ENCODE data around the gene CAMK4.

Gene CAMK4

DNA sequence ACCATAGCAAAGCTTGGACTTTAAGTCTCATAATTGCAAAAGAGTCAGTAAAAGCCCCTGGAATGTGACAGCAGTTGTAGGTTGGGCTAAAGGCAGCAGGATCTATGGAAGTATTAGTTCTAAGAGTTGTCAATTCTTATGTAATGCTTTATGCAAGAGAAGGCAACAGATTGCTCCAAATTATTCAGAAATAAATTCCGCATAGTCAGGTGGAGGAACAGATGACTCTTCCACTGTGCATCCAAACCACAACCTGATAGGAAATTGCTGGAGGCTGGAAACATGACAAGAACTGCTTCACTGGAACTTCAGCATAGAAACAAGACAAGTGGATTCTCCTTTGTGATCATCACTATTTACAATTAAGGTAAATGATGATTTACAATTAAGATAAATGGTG is 187.1 kb downstream of the CAMK4 start:
- DNase-seq (ENCODE audit: extremely low read depth in 1 of 2, low read depth in 1 of 2), result no peak

DNA sequence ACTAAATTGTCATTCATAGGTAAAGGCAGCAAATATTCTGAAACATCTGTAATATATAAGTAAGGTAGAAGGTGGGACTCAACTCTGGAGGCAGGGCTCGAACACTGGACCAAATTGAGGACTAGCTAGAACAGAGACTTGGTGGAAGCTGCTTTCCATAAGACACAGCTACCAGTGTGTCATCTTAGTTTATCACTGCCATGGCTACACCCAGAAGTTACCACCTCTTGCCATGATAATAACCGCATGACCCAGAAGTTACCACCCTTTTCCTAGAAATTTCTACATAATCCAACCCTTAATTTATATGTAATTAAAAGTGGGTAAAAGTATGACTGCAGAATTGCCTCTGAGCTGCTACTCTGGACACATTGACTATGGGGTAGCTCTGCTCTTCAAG is 188.4 kb downstream of the CAMK4 start:
- DNase-seq (ENCODE audit: extremely low read depth in 1 of 2, low read depth in 1 of 2), result no peak

DNA sequence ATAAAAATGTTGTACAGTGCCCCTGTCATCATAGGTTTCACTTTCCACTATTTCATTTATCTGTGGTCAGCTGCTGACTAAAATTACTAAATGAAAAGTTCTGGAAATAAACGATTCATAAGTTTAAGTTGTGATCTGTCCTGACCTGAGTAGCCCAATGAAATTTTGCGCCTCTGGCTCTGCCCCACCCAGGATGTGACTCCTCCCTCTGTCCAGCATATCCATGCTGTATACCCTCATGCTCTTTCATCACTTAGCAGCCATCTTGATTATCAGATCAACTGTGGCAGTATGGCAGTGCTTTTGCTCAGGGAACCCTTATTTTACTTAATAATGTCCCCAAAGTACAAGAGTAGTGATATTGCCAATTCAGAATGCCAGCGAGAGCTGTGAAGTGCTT is 190.9 kb downstream of the CAMK4 start:
- no peak for DNase-seq (ENCODE audit: extremely low read depth in 1 of 2, low read depth in 1 of 2)

DNA sequence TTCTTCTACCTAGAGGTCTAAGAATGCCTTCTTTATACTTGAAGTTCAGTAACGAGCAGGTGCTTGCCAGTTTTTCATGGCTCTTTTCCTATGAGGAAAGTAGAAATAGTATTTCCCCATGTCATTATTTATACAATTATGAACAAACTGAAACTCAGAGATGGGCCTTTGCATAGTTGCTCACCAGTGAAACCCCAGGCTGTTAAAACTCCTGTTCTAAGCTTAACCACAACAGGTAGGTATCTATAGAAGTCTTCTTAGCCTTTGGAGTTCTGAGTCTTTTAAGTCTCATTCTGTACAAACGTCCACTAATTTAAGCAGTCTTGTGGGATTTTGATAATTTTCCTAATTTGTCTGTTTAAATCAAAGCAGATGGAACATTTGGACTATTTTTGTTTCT is 198.1 kb downstream of the CAMK4 start:
- DNase-seq (ENCODE audit: extremely low read depth in 1 of 2, low read depth in 1 of 2), result no peak

DNA sequence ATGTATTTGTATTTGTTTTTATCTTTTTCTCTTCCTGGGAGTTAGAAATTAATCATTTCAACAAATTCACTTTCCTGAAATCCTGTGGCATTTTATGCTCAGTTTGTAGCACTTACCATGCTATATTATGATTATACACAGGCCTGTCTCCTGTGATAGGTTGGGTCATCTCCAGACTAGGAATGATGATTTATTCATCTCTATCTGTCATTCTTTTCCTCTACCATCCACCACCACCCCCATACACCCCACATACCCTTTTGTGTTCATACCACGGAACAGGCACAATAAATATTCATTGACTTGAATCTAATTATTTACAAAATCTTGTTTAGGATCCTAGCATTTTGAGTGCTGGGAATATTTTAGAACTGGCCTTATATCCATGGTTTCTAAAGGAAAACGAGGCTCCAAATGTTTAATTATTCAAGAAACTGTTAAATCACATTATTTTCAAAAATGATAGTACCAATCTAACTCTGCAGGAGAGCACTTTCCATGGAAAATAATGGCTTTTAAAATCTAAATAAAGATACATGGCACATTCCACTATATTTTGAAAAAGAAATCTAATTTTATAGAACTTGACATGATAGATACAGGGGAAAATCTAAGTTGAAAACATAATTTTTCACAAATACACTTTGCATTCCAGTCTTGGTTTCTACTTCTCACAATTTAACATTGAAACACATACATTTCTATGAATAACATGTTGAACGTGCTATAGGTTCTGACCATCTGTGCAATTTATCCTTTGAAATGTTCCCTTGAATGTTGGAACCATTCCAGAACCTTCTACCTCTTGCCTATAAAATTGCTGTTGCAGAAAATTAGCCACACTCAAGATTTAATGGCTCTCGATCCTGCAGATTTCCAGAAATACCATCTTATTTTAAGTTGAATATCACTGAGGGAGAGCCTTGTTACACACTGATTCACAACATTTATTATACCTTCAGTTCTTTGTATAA is 198.8 kb downstream of the CAMK4 start:
- no peak for DNase-seq (ENCODE audit: extremely low read depth in 1 of 2, low read depth in 1 of 2)

DNA sequence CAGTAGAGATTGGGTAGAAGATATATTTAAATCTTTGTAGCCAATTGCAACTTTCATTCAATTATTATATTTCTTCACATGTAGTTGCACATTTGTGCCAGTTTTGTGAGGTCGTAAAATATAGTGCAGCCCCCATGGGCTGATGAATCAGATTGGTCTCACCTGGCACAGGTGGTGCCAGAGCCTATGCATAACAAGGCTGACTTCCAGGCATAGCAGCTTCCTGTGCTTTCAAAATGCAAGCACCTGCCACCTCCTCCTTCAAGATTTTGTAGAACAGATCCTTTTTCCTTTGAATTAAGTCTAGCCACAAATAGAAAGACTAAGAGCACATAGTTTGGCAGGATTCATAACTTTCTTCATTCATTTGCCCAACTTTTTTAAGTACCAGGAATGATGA is 201.0 kb downstream of the CAMK4 start:
- no peak for DNase-seq (ENCODE audit: extremely low read depth in 1 of 2, low read depth in 1 of 2)

DNA sequence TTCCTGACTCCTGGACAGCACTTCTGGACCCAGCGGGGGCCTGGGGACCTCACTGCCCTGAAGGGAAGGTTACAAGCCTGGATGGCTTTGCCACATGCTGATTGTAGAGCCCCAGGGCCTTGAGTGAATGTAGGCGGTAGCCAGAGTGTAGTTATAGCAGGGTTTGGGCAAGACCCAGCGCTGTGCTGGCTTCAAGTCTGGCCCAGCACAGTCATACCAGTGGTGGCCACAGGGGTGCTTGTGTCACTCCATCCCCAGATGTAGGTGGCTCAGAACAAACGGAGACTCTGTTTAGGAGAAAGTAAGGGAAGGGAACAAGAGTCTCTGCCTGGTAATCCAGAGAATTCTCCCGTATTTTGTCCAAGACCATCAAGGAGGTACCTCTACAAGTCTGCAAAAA is 203.6 kb downstream of the CAMK4 start:
- no peak for DNase-seq (ENCODE audit: extremely low read depth in 1 of 2, low read depth in 1 of 2)

DNA sequence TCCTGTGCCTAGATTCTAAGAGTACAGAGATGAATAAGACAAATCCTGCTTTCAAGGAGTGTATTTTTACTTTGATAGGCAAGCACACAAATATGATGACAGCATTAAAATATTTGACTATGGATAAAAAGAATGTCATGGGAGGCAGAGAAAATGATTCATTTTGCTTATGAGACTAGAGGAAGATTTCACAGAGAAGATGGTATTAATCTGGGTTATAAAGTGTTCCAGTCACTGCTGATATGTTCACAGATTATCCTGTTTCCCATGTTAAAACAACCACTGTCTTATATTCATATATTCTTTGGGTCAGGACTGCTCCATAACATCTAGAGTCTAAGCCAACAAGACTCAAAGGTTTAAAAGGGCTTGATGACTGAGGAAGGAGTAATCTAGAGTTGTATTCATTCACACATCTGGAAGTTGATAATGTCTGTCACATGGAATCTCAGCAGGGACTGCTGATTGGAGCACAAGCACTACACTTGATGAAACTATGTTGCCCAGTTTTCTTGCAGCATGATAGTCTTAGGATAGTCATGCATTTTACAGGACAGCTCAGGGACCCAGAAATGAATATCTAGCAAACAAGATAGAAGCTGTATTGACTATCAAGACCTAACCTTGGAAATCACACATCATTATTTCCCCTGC is 208.8 kb downstream of the CAMK4 start:
- no peak for DNase-seq (ENCODE audit: extremely low read depth in 1 of 2, low read depth in 1 of 2)

DNA sequence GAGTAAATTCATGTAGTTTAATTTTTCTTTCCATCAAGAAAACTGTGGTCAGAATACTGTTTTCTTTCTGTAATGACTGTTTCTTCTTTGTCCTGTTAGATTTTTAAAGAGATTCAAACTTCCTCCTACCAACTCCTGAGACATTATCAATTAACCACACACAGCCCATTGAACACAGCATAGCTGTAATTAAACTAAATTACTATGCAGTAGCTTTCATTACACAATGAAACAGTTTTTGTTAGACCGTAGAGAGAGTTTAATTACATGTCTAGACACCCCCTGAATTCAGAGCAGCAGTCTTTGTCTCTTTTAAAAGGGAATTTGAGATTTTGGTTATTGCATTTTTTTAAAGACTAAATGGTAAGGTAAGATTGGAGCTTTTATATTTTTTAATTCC is 210.6 kb downstream of the CAMK4 start:
- no peak for DNase-seq (ENCODE audit: extremely low read depth in 1 of 2, low read depth in 1 of 2)

DNA sequence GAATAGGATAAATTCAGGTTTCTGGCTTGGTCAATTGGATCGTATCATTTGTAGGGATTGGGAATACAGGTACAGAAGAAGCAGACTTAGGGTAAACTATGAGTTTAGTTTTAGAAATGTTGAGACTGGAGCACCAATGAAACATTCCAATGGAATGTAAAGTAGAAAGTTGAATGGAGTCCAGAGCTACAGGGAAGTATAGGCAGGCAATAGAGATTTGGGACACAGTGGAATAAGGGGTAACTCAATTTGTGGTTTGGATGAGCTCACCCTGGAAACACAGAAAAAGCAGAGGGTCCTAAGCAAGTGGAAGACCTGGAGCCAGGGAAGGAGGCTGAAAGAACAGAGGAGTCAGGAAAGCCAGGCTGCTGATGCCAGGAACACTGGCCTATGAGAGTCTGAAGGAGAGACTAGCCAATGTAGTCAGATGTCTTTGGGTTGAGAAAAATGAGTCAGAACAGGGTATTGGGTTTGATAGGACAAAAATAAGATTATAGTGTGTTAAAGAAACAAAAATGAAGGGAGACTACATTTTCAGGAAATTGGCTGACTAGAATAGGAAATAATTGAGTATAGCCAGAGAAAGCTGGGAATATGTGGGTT is 215.4 kb downstream of the CAMK4 start:
- no peak for DNase-seq (ENCODE audit: extremely low read depth in 1 of 2, low read depth in 1 of 2)

DNA sequence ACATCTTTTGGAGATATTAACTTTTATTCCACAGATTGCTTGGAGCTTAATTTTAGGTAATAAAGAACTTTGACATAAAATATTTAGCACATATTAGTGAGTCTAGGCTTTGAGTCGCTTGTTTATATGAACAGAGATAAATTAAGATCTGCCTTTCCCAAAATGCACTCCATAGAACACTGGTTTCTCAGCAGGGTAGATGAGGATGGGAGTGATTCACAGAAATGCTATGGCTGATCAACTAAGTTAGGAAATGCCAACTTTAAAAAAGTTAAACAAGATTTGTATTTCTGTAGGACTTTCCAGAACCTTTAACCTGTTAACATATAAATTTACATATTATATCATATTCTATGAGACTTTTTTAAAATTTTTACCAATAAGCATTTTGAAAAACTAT is 222.9 kb downstream of the CAMK4 start:
- no peak for DNase-seq (ENCODE audit: extremely low read depth in 1 of 2, low read depth in 1 of 2)

DNA sequence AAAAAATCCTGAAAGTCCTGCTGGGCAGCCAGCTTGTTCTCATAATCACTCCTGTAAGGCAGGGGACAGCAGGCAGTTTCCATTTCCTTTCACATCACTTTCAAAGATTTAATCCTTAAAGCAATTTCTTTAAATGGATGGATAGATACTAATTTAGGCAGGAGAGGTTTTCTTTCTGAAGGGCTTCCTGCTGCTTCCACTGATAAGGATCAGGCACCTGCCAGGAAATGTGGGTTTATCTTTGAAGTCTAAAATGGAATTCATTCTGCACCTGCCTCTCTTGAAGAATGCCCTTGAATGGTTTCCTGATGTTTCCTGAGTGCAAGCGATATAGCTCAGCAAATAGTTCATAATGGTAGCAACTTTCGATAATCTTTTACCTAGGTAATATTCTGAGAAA is 223.6 kb downstream of the CAMK4 start:
- DNase-seq (ENCODE audit: extremely low read depth in 1 of 2, low read depth in 1 of 2), result no peak

DNA sequence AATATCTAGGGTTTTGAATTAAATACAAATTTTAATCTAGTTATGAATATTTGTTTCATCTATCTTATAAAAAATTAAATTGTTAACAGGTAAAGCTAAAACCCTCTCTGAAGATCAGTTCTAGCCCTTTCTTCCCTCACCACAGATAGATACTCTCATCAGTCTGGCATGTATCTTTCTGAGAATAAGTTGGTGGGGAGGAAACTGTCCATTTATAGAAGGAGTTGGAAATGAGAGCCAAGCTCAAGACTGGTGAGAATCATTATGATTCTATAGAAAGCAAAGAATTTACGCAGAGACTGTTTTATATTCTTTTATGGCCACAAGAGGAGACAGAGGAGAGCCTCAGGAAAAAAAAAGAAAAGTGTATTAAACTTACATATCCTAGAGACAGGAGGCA is 229.1 kb downstream of the CAMK4 start:
- no peak for DNase-seq (ENCODE audit: extremely low read depth in 1 of 2, low read depth in 1 of 2)

DNA sequence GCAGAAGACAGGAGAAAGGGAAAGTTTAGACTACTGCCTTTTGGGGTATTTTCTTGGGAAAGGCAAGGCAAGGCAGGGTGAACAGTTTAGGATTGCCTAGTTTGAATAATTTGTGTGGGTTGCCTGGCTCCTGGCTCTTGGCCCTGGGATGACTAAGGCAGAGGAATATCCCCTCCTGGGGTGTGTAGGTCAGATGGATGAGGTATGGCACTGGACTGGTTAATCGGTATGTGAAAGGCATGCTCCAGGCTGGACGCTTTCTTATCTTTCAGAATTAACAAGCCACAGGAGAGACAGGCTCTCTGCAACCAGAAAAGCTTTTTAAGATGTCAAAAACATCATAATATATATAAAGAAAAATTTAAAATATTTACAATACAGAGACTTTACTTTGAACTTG is 229.6 kb downstream of the CAMK4 start:
- no peak for DNase-seq (ENCODE audit: extremely low read depth in 1 of 2, low read depth in 1 of 2)

DNA sequence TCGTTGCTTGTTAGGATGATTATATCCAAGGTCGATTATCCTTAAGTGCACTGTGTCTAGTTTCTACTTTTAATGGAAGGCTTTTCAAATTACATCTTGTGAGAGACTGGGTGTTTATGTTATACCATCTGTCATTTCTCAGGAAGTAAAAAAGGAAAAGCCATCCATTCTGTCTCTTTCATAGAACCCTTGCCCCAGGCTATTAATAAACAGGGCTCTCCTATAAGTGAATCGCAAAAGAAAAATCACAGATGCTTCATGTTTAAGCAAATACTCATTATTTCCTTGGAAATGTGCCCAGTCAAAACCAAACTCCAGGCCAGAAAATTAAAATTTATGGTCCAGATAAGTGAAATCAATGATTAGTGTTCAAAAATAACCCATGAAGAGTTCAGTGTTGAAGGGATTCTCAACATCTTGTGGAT is 230.0 kb downstream of the CAMK4 start:
- no peak for DNase-seq (ENCODE audit: extremely low read depth in 1 of 2, low read depth in 1 of 2)

DNA sequence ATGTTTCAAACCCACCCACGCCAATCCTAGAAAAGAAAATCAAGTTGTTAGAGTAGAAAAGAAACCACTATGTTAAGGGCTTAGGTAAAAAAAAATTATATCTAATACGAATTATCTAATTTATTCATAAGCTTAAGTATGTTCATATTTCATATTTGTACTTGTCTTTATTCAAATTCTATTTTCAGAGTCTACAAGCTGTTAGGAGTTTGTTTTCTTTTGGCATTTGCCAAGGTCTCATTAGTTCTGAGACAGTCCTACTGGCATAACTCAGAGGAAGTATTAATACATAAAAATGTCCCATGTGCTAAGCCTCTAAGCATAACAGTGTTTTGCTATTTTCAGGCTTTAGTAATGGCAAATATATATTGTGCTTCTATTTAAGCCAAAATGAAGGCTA is 230.6 kb downstream of the CAMK4 start:
- no peak for DNase-seq (ENCODE audit: extremely low read depth in 1 of 2, low read depth in 1 of 2)

DNA sequence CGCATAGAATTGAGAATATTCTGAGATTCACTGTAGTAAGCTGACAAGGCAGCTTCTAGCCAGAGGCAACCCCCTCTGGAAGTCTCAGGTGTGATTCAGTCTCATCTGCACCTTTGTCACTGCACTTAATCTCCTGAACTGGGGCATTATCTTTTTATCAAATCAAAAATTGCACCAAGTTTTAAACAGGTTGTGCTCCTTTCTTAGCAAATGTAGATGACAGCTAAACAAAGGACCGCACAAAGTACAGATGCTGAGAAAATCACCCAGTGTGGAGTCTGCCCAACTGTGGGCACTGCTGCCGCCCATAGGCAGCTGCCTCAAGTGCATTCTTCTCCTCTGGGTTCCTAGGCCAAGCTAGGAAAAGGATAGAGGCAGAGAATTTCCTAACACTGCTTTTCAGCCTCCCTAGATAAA is 237.1 kb downstream of the CAMK4 start:
- no peak for DNase-seq (ENCODE audit: extremely low read depth in 1 of 2, low read depth in 1 of 2)

DNA sequence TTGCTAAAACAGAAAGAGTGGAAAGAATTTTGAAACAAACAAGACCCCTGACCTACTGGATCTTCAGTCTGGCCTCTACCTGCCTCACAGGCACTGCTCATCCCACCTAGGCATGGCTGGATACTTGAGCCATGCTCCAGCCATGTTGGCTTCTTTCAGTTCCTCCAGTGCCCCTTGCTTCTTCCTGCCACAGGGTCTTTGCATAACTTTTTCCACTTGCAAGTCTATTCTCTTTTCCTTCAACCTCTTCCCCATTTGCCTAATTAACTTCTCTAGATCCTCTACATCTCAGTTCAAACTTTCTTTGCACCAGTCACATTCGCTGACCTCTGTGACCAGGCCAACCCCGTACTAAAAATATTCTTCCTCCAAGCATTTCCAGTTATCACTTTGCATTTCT is 237.8 kb downstream of the CAMK4 start:
- no peak for DNase-seq (ENCODE audit: extremely low read depth in 1 of 2, low read depth in 1 of 2)

DNA sequence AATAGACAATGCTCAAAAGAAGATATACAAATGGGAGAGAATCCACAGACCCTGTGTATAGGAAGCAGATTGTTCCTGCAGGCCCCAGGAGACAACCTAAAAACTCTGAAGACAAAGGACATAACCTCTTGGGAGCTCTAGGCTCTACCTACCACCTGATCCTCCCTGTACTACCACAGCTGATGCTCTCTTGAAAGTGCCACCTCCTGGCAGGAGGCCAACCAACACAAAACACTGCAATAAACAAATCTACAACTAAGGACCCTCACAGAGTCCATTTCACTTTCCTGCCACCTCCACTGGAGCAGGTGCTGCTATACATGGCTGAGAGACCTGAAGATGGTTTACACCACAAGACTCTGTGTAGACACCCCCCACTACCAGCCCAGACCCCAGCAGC is 239.1 kb downstream of the CAMK4 start:
- DNase-seq (ENCODE audit: extremely low read depth in 1 of 2, low read depth in 1 of 2), result no peak

DNA sequence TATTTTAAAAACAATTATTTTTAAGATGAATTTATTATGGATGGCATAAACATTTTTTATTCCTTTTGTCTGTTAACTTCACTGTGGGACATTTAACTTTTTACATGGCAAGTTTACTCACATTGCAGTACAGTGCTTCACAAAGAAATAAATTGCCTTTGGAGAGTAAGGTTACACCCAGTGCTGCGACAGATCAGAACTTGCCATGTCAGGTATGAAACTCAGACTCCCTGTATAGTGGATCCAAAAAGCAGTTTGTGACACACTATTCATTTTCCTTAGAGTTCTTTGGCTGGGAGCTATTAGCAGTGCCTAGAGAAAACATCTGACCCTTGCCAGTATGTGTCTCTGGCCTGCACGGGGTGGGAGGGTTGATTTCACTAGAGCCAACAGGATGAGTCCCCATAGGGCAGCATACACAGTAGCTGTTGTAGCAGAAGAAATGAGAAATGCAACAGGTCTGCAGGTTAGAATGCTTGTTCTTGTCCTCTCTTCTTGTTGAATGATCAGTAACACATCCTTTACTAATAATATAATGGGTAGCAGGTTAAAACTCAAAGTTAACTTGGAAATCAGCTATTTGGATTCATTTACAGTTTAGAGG is 245.2 kb downstream of the CAMK4 start:
- no peak for DNase-seq (ENCODE audit: extremely low read depth in 1 of 2, low read depth in 1 of 2)

DNA sequence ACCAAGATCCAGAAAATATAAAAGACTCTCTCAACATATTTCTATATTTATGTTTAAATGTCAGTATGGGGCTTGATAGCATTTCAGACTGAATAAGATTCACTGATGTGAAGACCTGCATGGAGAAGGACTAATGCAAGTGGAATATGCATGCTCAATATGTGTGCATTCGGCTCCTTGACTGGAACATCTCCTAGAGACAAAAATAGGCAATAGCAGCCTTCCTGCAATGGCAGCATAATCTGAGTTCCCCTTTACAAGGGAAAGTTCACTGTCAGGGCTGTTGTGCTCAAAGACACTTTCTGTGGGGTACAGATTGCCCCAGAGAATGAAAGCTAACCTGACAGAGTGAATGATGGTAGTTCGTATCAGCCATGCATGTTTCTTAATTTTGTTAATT is 245.7 kb downstream of the CAMK4 start:
- no peak for DNase-seq (ENCODE audit: extremely low read depth in 1 of 2, low read depth in 1 of 2)

DNA sequence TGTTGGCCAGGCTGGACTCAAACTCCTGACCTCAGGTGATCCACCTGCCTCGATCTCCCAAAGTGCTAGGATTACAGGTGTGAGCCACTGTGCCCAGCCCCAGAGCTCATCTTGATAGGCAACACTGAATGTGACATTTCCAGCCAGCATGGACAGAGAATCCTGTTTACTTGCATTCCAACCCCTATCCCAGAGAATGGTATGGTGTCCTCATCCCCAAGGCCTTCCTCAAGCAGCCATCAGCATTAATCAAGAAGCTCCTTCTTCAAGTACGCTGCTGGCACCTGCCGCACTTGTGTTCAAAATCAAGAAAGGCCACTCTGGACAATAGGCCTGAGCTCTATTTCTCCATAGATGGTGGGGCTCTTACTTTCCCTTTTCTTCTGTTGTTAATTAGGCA is 247.9 kb downstream of the CAMK4 start:
- no peak for DNase-seq (ENCODE audit: extremely low read depth in 1 of 2, low read depth in 1 of 2)

Data from activated CD8-positive, alpha-beta memory T cell treated with anti-CD3 and anti-CD28 coated beads for 1 hour (primary cell).